ENCODE data around the gene SMARCAL1.

DNA sequence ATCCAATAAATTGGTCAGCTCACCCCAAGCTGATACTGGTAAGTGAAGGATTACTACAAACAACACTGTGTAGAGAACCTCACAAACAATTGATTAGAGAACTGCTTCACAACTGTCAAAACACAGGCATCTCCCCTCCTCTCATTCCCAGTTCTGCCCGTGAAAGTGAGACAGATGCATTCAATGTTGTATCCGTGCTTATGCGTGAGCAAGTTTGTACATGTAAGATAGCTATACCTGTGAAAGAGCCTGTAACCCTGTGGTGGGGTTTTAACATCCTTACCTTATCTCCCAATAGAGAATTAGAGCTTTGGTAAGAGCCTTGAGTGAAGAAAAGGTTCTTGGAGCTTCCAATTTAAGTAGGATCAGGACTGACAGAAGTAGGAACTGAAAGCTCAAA is 49.1 kb upstream of the SMARCAL1 start:
- TF ChIP-seq, protein P1, sequence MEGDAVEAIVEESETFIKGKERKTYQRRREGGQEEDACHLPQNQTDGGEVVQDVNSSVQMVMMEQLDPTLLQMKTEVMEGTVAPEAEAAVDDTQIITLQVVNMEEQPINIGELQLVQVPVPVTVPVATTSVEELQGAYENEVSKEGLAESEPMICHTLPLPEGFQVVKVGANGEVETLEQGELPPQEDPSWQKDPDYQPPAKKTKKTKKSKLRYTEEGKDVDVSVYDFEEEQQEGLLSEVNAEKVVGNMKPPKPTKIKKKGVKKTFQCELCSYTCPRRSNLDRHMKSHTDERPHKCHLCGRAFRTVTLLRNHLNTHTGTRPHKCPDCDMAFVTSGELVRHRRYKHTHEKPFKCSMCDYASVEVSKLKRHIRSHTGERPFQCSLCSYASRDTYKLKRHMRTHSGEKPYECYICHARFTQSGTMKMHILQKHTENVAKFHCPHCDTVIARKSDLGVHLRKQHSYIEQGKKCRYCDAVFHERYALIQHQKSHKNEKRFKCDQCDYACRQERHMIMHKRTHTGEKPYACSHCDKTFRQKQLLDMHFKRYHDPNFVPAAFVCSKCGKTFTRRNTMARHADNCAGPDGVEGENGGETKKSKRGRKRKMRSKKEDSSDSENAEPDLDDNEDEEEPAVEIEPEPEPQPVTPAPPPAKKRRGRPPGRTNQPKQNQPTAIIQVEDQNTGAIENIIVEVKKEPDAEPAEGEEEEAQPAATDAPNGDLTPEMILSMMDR (IDR thresholded peaks at IDR 0.05; ENCODE audit: low read depth, low read length): no peak
- TF ChIP-seq EZH2phosphoT487 (IDR thresholded peaks at IDR 0.05; ENCODE audit: low read depth): no peak
